Smooth muscle cell of the brain vasculature (primary cell): Measurements from ENCODE around the gene MAML3.
A peak's percentile ranks its signal among the peaks of the same experiment; 100 is the strongest.

ENCODE experiments used
- DNase-seq: peaks from one replicate; pipeline ENCODE4 v3.0.0-alpha.2; 2012; ENCODE audit warnings: low read depth, low spot score

MAML3 gene

DNA sequence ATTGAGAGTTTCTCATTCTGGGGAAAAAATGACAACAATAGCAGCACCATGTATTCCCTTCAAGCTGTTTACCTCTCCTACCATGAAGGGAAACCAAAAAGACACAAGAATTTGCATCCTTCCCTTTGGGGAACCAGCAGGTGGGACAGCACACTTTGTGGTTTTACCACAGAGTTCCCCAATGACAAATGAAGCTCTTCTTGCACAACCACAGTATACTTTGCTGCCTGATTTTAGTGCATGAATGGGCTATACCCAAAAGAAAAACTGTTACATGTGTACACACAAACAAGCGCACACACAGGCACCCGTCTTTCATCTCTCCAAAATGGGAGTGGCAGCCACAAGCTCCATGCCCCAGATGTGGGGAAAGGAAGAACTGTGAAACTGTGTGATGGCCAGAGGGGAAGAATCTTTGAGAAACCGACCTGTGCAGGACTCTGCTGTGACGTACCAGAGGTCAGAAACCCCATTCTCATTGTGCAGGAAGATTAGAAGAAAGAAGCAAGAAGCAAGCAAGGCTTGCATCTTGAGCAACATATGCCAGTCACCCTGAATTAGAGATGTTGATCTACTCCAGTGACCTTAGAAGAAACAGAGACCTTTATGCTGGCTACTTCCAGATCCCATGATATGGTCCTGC lies 2.7 kb upstream of the MAML3 start:
- DNase-seq = no peak

DNA sequence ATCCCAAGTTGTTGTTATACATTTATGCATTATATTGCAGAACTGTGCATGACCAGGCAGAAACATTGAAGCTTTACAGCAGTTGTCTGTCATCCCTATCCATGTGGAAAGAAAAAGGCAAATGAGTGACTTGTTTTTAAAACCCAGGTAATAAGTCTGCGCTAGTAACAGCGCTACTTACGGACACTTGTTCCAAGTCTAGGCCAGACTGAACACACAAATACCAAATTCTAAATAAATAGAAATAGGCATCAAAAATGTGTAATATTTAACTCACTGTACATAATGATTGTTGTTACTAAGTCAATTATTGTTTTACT lies 548 bp upstream of the MAML3 start:
- no peak for DNase-seq

DNA sequence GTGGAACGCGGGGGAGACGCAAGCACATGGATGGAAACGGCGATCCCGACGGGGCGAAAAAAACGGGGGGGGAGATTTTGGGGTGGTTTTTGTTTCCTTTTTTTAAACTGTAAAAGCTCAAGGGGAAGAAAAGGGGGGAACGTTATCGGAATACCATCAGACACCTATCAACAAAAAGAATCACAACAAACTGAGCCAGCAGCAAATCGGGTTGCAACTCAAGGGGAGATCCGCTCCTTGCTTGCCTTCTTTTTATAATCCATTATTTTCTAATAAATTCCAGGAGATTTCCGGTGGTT lies 616 bp downstream of the MAML3 start:
- no peak for DNase-seq

DNA sequence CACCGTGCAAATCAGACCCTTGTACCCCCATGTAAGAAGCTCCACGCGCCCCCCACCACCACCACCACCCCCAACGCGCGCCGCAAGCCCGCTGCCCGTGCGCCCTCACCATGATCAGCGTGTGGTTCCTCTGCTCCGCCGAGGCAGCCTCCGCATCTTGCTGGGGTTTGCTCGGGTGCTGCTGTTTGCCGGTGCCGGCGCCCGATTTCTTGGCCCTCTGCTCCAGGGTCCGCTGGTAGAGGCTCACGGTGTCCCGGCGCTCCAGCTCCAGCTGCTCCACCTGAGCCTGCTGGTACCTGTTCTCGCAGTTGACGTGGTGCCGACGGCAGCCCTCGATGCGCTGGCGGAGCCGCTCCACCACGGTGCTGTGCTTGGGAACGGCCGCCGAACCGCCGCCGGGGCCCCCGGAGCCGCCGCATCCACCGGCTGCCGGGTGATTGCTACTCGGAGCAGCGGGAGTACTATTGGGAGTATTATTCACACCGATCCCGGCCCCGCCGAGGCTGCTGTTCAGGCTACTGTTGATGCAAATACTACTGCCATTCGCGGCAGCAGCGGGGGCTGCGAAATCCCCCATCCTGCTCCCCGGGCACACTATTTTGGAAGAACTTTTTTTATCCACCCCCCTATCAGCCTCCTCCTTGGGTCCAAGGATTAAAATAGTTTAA lies 1.1 kb downstream of the MAML3 start:
- no peak for DNase-seq

DNA sequence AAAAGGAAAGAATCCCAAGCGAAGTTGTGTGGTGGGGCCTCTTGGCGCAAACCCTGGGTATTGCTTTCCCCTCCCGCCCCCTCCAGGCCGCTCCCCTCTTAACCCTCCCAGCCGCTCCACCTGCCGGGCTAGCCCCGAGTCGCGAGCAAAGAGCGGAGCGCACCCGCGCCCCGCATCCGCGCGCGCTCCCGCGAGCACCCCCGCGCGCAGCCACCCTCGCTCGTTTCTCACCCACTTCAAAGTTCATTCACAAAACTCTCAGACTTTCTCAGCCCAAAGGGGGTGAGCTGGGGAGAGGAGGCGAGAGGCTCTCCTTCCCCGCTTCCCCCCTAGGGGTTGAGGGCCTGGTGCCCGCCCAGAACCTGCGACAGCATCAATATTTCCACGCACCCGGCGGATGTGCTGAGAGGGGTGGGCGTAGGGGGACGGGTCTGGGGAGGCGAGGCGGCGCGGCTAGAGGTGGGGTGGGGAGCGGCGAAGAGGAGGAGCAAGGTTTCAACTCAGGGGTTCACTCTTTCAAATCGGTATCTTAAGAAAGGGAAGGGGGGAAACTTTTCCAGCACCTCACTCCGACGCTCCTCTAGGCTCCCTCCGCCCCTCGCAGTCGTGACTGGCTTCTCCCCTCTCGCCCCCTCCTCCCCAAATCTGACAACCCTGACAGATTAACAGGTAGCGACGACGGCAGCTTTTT lies 1.8 kb downstream of the MAML3 start:
- DNase-seq = no peak

DNA sequence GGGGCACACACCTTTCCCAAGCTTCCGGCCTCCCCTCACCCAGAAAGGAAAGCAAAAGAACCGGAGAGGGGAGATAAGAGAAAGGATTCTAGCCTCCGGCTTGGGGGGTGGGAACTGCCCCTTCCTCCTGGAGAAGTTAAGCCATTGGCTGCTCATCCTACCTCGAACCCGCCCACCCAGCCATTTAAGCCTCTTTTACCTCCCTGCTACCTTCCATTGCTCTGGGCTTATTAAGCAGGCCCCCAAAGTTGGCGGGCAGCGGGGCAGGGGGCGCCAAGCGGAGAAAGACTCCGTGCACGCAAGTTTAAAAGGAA lies 2.3 kb downstream of the MAML3 start:
- DNase-seq = peak; percentile 75

DNA sequence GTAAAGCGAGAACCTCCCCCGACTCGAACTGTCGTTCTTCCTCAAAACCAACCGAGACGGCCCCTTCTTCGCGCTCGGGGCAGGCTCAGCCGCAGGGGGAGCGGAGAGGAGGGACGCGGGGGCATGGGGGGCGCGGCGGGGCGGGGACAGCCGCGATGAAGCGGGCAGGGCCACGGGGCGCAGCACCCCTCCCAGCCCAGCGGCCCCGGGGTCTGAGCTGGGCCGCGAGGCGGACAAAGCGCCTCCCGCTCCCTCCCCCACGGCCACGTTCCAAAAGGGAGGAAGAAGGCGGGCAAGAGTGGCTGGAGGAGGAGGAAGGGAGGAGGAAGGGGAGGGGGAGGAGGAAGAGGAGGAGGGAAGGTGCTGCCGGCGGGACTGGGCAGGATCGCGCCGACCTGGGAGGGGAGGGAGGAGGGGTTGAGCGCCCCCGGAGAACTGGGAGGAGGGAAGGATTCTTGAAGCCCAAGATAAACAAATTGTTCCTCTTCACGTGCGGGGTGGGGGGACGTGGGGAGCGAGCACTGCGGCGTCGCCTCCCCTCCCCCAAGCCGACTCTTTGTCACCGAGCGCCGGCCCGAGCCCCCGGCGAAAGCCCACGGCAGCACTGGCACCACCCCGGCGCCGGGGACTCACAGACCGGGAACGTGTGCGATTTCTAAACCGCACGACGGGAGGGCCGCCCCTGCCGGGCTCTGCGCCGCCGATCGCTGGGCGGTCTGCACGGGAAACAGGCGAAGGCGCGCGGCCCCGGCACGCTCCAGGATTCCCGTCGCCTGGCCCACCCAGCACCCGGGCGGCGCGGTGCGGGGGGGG lies 2.9 kb downstream of the MAML3 start:
- DNase-seq = peak; percentile 86

DNA sequence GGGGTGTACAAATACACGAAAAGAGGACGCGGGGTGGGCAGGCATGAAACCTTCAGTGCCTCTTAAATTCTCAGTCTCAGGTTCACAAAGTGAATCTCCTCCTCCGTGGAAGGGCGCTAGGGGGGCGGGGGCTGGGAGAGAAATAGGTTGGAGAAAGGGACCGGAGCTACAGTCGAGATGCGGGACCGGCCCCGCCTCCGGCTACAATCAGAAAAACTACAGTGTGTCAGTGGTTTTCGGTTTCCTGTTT lies 3.4 kb downstream of the MAML3 start:
- no peak for DNase-seq

DNA sequence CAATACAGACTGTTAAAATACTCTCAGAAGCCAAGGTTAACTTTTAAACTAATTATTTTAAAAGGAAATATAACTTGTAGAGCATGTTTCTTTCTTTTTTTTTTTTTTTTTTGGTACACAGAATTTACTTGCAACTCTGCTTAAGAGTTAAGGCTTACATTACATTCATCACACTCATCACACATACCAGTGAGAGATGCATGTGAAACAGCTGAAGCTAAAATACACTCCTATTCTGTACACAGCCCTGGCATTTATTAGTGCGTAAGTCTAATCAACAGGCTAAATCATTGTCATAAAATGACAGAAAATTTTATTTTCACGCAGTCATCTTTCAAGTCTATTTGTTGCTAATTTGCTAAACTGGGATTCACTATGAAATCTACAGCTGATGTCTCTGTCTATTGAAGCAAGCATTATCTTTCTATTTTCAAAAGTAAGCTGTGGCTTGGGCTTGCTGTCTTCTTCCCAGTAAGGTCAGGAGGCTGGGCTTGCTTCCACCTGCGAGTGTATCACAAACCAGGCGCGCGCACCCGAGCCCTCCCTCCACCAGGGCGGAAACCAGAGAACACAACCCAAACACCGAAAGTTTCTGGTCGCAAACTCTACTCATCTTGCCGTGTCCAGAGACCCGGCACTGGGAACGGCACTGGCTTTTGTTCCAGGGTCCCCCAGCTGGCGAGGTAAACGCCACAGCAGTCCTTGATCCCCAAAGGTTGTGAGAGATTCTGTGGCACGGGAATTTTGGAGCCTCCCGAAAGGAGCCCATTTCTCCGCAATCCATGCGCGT lies 3.9 kb downstream of the MAML3 start:
- no peak for DNase-seq

DNA sequence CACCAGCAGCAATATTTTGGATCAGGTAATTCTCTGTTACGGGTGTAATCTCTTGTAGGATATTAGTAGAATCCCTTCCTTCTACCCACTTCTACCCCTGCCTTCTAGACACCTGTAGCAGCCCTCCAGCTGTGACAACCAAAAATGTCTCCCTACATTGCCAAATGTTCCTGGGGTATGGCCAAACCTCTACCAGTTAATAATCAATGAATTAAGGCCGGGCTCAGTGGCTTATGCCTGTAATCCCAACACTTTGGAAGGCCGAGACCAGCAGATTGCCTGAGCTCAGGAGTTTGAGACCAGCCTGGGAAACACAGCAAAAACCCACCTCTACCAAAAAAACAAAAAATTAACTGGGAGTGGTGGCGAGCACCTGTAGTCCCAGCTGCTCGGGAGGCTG lies 9.9 kb downstream of the MAML3 start:
- no peak for DNase-seq

DNA sequence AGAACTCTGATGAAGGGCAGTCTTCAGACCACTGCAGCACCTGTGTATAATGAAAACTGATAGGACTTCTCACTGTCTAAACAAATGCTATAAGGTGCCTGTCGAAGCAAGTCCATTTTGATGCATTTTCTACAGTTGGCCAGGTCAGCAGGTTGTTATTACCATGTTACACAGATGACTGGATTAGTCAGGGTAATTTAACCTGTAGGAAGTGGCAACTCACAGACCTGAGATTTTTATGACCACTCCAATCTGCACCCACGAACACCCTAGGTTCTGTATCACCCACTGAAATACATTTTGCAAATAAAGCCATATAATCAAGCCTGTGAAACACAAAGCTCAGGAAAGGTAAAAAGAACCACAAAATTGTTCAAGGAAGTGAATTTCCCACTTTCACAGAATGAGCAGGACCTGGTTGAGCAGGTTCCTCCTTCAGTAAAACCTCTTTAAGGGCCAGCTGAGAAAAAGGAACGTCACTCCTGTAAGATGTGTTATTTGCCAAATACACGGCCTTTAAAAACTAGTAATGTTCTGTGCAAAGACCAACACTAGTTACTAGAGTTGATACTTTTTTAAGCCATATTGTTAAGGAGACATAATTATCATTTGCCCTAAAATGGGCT lies 12.7 kb downstream of the MAML3 start:
- DNase-seq = no peak

DNA sequence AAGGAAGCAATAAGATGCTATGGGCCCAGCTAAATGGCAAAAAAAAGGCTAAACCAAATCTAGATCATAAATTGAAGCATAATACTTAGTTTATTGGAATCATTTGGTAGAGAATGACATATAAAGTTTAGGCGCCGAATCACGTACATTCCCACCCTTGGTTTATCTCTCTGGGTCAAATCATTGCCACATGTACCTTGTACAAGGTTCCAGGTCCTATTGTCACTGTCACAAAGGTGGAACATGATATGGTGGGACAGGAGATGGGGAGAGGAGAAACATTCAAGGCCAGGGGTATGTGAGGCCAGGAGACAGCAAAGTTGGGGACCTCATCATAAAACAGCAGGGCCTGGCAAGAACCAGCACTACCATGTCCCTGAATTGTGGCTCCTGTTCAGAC lies 13.4 kb downstream of the MAML3 start:
- DNase-seq = no peak

DNA sequence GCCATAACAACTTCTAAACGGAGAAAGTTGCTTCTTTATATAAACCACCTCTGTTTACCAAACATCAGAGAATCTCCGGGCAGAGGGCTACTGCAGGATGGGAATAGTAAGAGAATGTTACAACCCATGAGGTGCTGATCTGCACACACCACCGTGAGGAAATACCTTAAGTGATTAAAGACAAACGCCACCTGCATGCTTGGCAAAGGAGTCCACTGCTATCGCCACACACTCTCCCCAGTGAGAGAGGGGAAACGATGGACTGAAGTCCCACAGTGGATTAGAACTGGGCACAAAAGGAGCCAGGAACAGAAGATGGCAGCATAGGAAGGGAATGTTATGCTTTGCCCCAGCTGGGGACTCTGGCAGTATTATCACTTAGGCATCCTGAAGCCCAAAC lies 15.6 kb downstream of the MAML3 start:
- DNase-seq = no peak

DNA sequence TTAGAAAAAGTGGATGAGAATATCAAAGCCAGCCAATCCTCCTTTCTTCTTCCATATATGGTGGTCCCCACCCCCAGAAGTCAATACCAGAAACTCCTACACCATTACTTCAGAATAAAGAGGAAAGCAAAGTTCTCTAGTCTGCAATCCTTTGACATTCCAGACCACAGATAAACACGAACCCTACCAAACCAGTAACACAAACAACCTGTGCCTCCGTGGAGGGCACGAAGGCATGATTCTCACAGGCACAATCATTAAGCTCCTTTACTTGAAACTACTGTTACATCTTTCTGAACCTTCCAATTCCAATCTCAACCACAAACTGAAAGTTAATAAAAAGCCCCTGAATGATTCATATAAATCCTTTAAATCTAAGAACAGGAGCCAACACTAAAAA lies 16.3 kb downstream of the MAML3 start:
- DNase-seq = no peak

DNA sequence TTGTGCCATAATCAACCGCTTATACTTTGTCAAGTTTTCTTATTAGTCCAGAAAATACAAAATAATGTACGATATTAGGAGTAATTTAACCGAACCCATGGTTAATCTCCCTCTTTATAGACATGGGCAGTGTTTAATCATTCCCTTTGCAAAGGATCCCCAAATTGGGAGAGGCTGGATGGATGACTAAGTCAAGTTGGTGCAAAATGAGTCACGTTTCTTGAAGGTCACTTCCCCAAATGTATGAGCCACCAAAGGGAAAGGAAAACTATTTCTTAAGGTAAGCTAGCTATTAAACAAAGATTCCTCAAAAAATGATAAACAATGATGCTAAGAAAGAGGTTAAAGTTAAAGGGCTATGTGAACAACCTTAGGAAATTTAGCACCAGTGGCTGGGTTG lies 17.5 kb downstream of the MAML3 start:
- no peak for DNase-seq

DNA sequence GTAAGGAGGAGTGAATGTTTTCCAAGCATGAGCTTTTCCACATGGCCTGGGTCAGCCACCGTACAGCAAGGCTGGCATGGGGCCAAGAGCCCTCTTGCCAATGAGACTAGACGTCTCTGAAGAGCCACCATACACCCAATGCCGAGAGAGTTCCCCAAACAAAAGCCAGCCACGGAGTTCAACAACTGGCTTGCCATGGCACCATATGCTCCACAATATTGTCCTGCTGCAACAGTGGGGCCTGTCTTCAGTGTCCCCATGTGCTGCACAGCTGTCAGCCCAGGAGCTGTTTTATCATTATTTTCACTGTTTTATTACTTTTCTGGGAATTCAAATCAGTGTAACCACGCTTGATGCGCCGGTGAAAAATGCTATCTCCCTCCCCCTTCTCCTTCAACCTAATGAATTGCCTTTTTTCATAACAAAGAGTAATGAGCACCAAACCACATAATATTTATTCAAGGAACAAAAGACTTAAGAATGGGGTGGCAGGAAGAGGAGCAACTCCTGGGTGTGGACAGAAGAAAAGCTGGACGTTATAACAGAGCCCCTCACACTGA lies 18.4 kb downstream of the MAML3 start:
- no peak for DNase-seq

DNA sequence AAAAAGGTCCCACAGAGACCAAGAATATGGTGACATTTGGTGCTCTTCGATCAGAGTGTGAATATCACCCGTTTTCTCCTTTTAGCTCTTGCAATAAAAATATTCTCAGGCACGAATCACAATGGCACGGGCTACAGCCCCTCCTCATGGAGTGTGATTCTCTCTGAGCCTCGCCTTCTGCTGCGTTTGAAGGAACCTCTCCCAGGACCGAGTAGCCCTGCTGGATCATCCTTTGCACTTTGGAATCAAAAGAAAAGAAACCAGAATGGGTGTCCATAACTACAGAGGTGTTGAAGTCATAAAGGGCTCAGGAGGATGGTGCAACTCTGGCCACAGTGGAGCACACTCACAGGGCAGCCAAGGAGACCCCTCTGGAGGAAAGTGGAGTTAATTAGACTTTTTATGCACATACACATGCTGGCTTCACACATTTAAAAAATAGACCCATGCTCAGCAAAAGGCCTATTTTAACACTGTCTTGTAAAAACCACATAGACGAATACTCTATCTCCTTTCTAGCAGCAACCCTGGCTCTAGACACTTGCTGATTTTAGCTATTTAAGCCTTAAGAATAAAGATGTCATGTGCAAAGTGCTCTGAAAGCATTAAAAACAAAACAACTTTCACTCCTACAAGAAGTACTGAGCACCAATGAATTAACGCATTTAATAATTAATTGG lies 19.1 kb downstream of the MAML3 start:
- DNase-seq = no peak

DNA sequence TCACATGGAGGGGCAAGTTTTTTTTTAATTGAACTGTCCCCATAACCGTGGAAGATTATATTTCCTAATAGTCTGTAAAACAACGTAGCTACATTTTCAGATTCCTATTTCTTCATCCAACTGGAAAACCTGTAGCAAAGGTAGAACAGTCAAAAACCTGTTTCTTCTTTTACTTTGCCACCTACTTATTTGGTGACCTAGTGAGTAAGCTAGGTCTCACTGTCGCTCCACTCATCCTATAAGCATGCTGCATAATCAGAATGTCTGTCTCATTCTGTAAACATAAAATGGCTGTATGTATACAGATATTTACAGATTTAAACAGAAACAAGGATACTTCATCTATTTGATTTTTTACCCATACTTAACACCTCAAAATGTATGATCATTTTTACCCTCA lies 20.4 kb downstream of the MAML3 start:
- DNase-seq = no peak

DNA sequence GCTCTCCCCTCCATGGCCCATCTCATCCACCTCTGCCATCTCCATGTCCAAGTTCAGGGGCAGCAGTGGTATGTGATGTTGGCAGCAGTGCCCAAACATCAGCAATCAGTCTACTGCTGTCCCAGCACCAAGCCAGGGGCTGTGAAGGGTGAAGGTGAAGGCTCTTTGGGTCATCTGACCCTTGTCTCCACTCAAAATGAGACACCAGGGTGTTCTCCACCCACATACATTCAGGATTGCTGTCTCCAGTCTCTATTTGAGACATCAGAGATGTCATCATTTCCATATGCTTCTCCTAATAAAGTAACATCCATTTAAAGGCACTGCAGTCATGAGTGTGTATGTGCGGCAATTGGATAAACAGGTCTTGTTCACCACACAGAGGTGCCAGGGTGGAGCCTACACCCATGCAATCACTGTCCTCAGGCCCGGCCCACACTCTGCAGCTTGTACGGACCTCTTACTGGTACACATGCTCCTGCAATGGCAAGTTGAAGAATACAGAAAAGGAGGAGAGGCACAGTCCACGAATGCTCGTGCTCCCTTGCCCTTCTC lies 22.2 kb downstream of the MAML3 start:
- no peak for DNase-seq

DNA sequence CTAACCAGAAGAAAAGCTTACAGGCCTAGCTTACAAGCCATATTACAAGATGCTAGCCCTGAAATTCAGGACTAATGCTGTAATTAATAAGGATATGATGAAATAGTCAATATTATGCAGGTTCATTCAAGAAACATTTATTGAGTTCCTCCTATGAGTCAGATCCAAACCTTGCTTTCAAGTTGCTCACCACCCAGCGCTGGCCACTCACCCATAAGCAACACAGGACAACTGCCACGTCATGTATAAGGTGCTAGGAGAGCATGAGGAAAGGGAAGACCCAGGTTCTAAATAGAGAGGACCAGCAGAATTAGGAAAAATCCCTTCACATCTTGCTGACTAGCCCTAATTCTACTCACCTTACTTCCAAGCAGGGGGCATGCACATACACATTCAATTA lies 23.3 kb downstream of the MAML3 start:
- no peak for DNase-seq

DNA sequence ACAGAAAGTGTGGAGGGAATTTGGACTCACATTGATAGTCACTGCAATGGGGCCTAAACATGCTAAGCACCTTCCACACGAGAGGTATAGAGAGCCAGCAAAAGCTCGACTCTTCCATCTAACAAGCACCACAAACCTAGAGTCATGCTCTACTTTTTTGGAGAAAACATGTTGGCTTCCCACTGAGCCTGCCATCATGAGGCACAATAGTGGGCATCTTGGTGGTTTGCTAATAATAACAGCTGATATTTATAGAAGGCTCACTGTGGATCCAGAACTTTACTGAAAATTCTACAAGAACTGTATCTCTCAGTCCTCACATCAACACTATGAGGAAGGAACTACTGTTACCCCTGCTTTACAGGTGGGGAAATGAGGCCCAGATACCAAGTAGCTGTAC lies 26.6 kb downstream of the MAML3 start:
- no peak for DNase-seq
